Stimulated activated CD4-positive, alpha-beta T cell treated with anti-CD3 and anti-CD28 coated beads, Interleukin-2, amount 100 ng/mL, for 24 hours (primary cell): ENCODE measurements around the gene DLEU7.
A peak's percentile ranks its signal among the peaks of the same experiment; 100 is the strongest.

ENCODE experiments used
- DNase-seq, 2 donors: peaks; one replicate each; pipeline ENCODE4 v3.0.0-alpha.2; 2020

Gene DLEU7

GRCh38 chr13:50843257-50844083 lies at the start of gene DLEU7:
DLEU7 (minus strand) TSS chr13:50843692; CDS start chr13:50843646, 46 bp downstream.
- no peak for DNase-seq

GRCh38 chr13:50892210-50892944 lies 48.9 kb upstream of the DLEU7 start:
- DNase-seq: peak in 1 of 2 donors; percentile 24

GRCh38 chr13:50891206-50891605 lies 47.7 kb upstream of the DLEU7 start:
- DNase-seq: no peak

- no peak for DNase-seq
Observed at GRCh38 chr13:50889317-50889716, 45.8 kb upstream of the DLEU7 start.

- no peak for DNase-seq
Observed at GRCh38 chr13:50888362-50888761, 44.9 kb upstream of the DLEU7 start.

- DNase-seq: no peak
Observed at GRCh38 chr13:50887151-50887550, 43.7 kb upstream of the DLEU7 start.

GRCh38 chr13:50884265-50884664 lies 40.8 kb upstream of the DLEU7 start:
- DNase-seq: no peak

- DNase-seq: no peak
Observed at GRCh38 chr13:50883728-50884127, 40.2 kb upstream of the DLEU7 start.

- DNase-seq: no peak
Observed at GRCh38 chr13:50882816-50883435, 39.4 kb upstream of the DLEU7 start.

- no peak for DNase-seq
Observed at GRCh38 chr13:50873991-50874390, 30.5 kb upstream of the DLEU7 start.

GRCh38 chr13:50873467-50873866 lies 30.0 kb upstream of the DLEU7 start:
- no peak for DNase-seq

- DNase-seq: no peak
Observed at GRCh38 chr13:50871405-50871804, 27.9 kb upstream of the DLEU7 start.

GRCh38 chr13:50867637-50867945 lies 24.1 kb upstream of the DLEU7 start:
- DNase-seq: no peak

- no peak for DNase-seq
Observed at GRCh38 chr13:50866817-50867636, 23.5 kb upstream of the DLEU7 start.

GRCh38 chr13:50864492-50864891 lies 21.0 kb upstream of the DLEU7 start:
- DNase-seq: no peak

GRCh38 chr13:50855681-50856080 lies 12.2 kb upstream of the DLEU7 start:
- DNase-seq: no peak

- no peak for DNase-seq
Observed at GRCh38 chr13:50850445-50850844, 7.0 kb upstream of the DLEU7 start.

- DNase-seq: no peak
Observed at GRCh38 chr13:50847501-50847900, 4.0 kb upstream of the DLEU7 start.

- DNase-seq: no peak
Observed at GRCh38 chr13:50846861-50847475, 3.5 kb upstream of the DLEU7 start.

- no peak for DNase-seq
Observed at GRCh38 chr13:50845211-50845610, 1.7 kb upstream of the DLEU7 start.

- no peak for DNase-seq
Observed at GRCh38 chr13:50844084-50844875, 788 bp upstream of the DLEU7 start.

GRCh38 chr13:50842990-50843256 lies 569 bp downstream of the DLEU7 start:
- no peak for DNase-seq
